ENCODE data around the gene CCM2L. TPM values are rescaled to one million over a fixed set of nuclear protein-coding genes. Genes with fewer than 3 reads are reported as not detected.

Gene CCM2L
- total and polyA plus RNA-seq, 2 experiments from 2014 or later = 4.9 to 13.3 TPM

DNA sequence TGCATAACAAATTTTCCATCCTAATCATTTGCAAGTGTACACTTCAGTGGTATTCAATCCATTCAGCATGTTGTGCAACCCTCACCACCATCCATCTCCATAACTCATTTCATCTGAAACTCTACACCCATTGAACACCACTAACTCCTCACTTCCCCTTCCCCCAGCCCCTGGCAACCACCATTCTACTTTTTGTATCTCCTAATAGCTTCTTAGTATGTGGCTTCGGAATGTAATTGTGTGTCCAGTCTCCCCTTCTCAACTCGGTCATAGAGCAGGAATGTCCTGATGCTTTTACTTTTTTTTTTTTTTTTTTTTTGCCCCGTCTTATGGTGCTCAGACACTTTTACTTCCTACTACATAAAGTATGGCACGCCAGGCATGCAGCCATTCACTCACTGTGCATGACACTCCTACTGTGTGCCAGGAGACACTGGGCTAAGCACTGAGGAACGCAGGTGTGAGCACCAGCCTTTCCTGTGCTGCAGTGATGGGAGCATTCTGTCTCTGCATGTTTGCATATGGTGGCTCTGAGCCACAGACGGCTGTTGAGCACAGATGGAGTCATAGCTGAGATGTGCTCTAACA, 57.1 kb downstream of the CCM2L start:
- Histone ChIP-seq H3K36me3 (ENCODE audit: insufficient read depth) (no peaks in the 10 kb centered on the region), H2AFZ (no peak overlapping the region), H3K27me3 (ENCODE audit: insufficient read depth) (no peaks in the 10 kb centered on the region), H3K4me2 (no peak overlapping the region), H4K20me1 (replicated peaks; ENCODE audit: insufficient read depth) (no peaks in the 10 kb centered on the region), H3F3A (replicated peaks; ENCODE audit: low read depth) (no peaks in the 10 kb centered on the region), H3K27ac (ENCODE audit: low read depth) (no peak overlapping the region), H3K9me2 (ENCODE audit: insufficient read depth) (no peaks in the 10 kb centered on the region; the same call in 1 of the 2 replicates), H3K4me3 (no peak overlapping the region), H3K4me1 (ENCODE audit: insufficient read depth) (no peaks in the 10 kb centered on the region; the same call in 1 of the 2 replicates), H3K79me2 (replicated peaks; ENCODE audit: insufficient read depth) (no peaks in the 10 kb centered on the region)
- TF ChIP-seq, protein P1, sequence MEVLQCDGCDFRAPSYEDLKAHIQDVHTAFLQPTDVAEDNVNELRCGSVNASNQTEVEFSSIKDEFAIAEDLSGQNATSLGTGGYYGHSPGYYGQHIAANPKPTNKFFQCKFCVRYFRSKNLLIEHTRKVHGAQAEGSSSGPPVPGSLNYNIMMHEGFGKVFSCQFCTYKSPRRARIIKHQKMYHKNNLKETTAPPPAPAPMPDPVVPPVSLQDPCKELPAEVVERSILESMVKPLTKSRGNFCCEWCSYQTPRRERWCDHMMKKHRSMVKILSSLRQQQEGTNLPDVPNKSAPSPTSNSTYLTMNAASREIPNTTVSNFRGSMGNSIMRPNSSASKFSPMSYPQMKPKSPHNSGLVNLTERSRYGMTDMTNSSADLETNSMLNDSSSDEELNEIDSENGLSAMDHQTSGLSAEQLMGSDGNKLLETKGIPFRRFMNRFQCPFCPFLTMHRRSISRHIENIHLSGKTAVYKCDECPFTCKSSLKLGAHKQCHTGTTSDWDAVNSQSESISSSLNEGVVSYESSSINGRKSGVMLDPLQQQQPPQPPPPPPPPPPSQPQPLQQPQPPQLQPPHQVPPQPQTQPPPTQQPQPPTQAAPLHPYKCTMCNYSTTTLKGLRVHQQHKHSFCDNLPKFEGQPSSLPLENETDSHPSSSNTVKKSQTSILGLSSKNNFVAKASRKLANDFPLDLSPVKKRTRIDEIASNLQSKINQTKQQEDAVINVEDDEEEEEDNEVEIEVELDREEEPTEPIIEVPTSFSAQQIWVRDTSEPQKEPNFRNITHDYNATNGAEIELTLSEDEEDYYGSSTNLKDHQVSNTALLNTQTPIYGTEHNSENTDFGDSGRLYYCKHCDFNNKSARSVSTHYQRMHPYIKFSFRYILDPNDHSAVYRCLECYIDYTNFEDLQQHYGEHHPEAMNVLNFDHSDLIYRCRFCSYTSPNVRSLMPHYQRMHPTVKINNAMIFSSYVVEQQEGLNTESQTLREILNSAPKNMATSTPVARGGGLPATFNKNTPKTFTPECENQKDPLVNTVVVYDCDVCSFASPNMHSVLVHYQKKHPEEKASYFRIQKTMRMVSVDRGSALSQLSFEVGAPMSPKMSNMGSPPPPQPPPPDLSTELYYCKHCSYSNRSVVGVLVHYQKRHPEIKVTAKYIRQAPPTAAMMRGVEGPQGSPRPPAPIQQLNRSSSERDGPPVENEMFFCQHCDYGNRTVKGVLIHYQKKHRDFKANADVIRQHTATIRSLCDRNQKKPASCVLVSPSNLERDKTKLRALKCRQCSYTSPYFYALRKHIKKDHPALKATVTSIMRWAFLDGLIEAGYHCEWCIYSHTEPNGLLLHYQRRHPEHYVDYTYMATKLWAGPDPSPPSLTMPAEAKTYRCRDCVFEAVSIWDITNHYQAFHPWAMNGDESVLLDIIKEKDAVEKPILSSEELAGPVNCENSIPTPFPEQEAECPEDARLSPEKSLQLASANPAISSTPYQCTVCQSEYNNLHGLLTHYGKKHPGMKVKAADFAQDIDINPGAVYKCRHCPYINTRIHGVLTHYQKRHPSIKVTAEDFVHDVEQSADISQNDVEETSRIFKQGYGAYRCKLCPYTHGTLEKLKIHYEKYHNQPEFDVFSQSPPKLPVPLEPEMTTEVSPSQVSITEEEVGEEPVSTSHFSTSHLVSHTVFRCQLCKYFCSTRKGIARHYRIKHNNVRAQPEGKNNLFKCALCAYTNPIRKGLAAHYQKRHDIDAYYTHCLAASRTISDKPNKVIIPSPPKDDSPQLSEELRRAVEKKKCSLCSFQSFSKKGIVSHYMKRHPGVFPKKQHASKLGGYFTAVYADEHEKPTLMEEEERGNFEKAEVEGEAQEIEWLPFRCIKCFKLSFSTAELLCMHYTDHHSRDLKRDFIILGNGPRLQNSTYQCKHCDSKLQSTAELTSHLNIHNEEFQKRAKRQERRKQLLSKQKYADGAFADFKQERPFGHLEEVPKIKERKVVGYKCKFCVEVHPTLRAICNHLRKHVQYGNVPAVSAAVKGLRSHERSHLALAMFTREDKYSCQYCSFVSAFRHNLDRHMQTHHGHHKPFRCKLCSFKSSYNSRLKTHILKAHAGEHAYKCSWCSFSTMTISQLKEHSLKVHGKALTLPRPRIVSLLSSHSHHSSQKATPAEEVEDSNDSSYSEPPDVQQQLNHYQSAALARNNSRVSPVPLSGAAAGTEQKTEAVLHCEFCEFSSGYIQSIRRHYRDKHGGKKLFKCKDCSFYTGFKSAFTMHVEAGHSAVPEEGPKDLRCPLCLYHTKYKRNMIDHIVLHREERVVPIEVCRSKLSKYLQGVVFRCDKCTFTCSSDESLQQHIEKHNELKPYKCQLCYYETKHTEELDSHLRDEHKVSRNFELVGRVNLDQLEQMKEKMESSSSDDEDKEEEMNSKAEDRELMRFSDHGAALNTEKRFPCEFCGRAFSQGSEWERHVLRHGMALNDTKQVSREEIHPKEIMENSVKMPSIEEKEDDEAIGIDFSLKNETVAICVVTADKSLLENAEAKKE (CRISPR knock-in tag; IDR thresholded peaks at IDR 0.05) = no peak
- no peak for TF ChIP-seq JUNB (IDR thresholded peaks at IDR 0.05; ENCODE audit: unreplicated experiment)
- TF ChIP-seq STAT1 (IDR thresholded peaks at IDR 0.05; ENCODE audit: unreplicated experiment) = no peak
- no peak for TF ChIP-seq NANOG (IDR thresholded peaks at IDR 0.05; ENCODE audit: borderline replicate concordance)
- peaks cover 3% of the 10 kb centered on the region for H3K27me3 Mint-ChIP-seq (ENCODE audit: insufficient read depth, low read depth, poor library complexity)
- no peaks in the 10 kb centered on the region for H3K36me3 Mint-ChIP-seq (ENCODE audit: low read depth)
- peaks cover 5% of the 10 kb centered on the region; the same call in 1 of the 3 replicates for H3K4me1 Mint-ChIP-seq
- H3K27ac Mint-ChIP-seq = no peak overlapping the region
- DNase-seq (ENCODE audit: low spot score) (no peak), ATAC-seq (no peak; the same call in 2 of the 3 replicates)
- peaks cover 14% of the 10 kb centered on the region; the same call in 2 of the 3 replicates for H3K9me3 Mint-ChIP-seq
- H3K4me3 Mint-ChIP-seq = no peak overlapping the region

DNA sequence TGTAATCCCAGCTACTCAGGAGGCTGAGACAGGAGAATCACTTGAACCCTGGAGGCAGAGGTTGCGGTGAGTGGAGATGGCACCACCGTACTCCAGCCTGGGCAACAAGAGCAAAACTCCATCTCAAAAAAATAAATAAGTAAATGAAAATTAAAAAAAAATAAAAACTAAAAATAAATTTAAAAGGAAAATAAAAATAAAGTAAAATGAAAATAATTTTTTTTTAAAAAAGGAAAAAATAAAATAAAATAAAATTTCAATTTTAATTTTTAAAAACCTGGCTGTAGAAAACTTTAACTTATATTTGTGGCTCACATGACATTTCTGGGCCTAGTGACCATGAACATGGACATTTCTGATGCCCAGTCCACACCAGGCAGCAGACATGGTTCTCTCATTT, 57.9 kb downstream of the CCM2L start:
- H3K9me3 Mint-ChIP-seq = peaks cover 14% of the 10 kb centered on the region; the same call in 2 of the 3 replicates
- no peak overlapping the region for H3K4me2 ChIP-seq
- ATAC-seq = no peak
- TF ChIP-seq POLR2AphosphoS5 (IDR thresholded peaks at IDR 0.05; ENCODE audit: low read depth) = no peak
- no peak for TF ChIP-seq EZH2phosphoT487 (IDR thresholded peaks at IDR 0.05; ENCODE audit: unreplicated experiment)
- no peak for TF ChIP-seq JUNB (IDR thresholded peaks at IDR 0.05; ENCODE audit: unreplicated experiment)
- no peak for TF ChIP-seq CREB1 (CRISPR knock-in tag; IDR thresholded peaks at IDR 0.05; ENCODE audit: low read depth)
- TF ChIP-seq, protein P2, sequence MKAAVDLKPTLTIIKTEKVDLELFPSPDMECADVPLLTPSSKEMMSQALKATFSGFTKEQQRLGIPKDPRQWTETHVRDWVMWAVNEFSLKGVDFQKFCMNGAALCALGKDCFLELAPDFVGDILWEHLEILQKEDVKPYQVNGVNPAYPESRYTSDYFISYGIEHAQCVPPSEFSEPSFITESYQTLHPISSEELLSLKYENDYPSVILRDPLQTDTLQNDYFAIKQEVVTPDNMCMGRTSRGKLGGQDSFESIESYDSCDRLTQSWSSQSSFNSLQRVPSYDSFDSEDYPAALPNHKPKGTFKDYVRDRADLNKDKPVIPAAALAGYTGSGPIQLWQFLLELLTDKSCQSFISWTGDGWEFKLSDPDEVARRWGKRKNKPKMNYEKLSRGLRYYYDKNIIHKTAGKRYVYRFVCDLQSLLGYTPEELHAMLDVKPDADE (IDR thresholded peaks at IDR 0.05) = no peak
- no peak for TF ChIP-seq EZH2 (IDR thresholded peaks at IDR 0.05; ENCODE audit: low read depth, unreplicated experiment)
- no peak for TF ChIP-seq STAT1 (IDR thresholded peaks at IDR 0.05; ENCODE audit: unreplicated experiment)

More for the DNA sequence above, 57.9 kb downstream of the CCM2L start:
- no peak overlapping the region for H3K4me3 Mint-ChIP-seq
- H3K4me3 ChIP-seq = no peak overlapping the region
- H3K27ac ChIP-seq (ENCODE audit: low read depth) = no peak overlapping the region
- H3F3A ChIP-seq (replicated peaks; ENCODE audit: low read depth) = no peaks in the 10 kb centered on the region
- peaks cover 3% of the 10 kb centered on the region for H3K27me3 Mint-ChIP-seq (ENCODE audit: insufficient read depth, low read depth, poor library complexity)
- H3K27ac Mint-ChIP-seq = no peak overlapping the region
- no peaks in the 10 kb centered on the region for H3K27me3 ChIP-seq (ENCODE audit: insufficient read depth)
- H3K36me3 Mint-ChIP-seq (ENCODE audit: low read depth) = no peaks in the 10 kb centered on the region
- DNase-seq (ENCODE audit: low spot score) = no peak
- H3K4me1 Mint-ChIP-seq = peaks cover 3% of the 10 kb centered on the region; the same call in 2 of the 3 replicates
- H3K79me2 ChIP-seq (replicated peaks; ENCODE audit: insufficient read depth) = no peaks in the 10 kb centered on the region
- H3K9me2 ChIP-seq (ENCODE audit: insufficient read depth) = no peaks in the 10 kb centered on the region; the same call in 1 of the 2 replicates
- H4K20me1 ChIP-seq (replicated peaks; ENCODE audit: insufficient read depth) = no peaks in the 10 kb centered on the region
- no peak overlapping the region for H2AFZ ChIP-seq
- H3K4me1 ChIP-seq (ENCODE audit: insufficient read depth) = no peaks in the 10 kb centered on the region; the same call in 1 of the 2 replicates
- no peaks in the 10 kb centered on the region for H3K36me3 ChIP-seq (ENCODE audit: insufficient read depth)
